T-helper 1 cell treated with Interleukin-12 subunit alpha and Interleukin-12 subunit beta and Interleukin-4 antibody, amounts not matched to agents 30 ng/mL and 1 ng/mL, for 36 hours (primary cell): ENCODE data around the gene RIPK1. TPM values are rescaled to one million over a fixed set of nuclear protein-coding genes. Genes with fewer than 3 reads are reported as not detected.
"Not testable (repeated sequence)": the region's sequence is repeated elsewhere in the genome, so short reads cannot be mapped to it uniquely, and the experiment has no call there.

Source experiments
- intact Hi-C: fragments of 100-400 bp; cut with micrococcal nuclease; formaldehyde crosslinking; loops from one replicate; pipeline ENCODE4 v1.15.1; 2024
- total RNA-seq: library from RNA; stranded (reverse); gene quantifications from 2 replicates; pipeline ENCODE4 v1.2.3, GENCODE V29; 2022

RIPK1 gene
- total RNA-seq, 1 donor from 2014 or later = 35.8 TPM

DNA sequence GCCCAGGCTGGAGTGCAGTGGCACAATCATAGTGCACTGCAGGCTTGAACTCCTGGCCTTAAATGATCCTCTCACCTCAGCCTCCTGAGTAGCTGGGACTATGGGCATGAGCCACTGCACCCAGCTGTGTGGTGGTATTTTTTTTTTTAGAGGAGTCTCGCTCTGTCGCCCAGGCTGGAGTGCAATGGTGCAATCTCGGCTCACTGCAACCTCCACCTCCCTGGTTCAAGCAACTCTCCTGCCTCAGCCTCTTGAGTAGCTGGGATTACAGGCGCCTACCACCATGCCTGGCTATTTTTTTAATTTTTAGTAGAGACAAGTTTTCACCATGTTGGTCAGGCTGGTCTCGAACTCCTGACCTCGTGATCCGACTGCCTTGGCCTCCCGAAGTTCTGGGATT lies 10.7 kb downstream of the RIPK1 start:
- intact Hi-C loops = not testable (repeated sequence)

- intact Hi-C loops = no loop called here
Observed at GRCh38 chr6:3079682-3080081, 11.4 kb downstream of the RIPK1 start.

DNA sequence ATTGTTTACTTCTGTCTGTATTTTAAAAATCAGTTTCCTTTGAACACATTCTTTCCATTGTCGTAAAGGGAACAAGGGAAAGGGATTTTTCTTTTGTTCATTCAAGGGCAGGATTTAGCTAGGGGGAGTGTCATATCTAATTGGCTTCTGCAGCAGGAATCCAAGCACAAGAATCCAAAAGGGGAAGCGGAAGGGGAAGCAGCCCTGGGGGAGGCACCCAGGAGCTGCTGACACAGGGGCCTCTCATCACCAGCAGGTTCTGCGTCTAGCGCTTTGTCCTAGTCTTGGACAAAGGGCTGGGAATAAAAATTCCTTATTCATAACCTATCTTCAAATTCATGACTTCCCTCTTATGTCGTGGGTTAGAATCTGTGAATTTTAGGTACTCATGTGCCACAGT lies 13.7 kb downstream of the RIPK1 start:
- intact Hi-C loops = no loop called here

- intact Hi-C loops = no loop called here
Observed at GRCh38 chr6:3085074-3085473, 16.8 kb downstream of the RIPK1 start.

DNA sequence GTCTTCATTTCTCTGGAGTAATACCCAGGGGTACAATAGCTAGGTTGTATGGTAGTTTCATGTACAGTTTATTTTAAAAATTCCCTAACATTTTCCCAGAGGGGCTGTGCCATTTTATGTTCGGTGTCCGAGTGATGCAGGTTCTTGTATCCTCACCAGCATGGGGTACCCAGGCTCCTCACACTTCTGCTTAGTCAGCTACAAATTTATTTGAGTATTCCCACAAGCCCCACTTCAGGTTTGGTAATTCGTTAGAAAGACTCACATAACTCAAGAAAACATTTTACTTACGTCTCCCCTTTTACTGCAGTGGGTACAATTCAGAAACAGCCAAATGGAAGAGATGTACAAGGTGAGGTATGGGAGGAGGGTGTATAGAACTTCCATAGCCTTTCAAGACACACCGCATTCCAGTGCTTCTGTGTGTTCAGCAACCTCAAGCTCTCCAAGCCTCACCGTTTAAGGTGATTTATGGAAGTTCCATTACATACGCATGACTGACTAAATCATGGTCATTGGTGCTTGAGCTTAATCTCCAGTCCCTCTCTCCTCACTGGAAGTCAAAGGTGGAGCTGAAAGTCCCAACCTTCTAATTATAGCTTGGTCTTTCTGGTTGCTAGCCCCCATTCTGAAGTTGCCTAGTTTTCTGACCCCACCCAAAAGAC lies 18.1 kb downstream of the RIPK1 start:
- intact Hi-C loops = no loop called here

- intact Hi-C loops = no loop called here
Observed at GRCh38 chr6:3088446-3088845, 20.2 kb downstream of the RIPK1 start.

DNA sequence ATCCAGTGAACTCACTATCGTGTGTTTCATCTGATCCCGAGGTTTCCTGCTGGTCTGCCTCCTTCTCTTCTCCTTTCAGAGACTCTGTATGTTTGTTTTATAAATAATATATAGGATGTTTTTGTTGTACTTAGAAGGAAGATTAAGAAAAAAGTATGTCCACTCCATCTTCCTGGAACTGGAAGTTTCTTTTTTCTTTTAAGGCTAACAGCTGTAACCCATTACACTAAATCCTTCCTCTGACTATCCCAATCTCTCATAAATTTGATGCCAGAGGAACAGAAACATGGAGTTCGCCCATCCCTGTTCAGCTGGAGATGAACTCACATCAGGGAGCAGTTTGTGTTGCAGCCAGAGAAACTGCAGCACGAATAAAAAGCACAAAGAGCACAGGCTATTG lies 20.7 kb downstream of the RIPK1 start:
- intact Hi-C loops = no loop called here

DNA sequence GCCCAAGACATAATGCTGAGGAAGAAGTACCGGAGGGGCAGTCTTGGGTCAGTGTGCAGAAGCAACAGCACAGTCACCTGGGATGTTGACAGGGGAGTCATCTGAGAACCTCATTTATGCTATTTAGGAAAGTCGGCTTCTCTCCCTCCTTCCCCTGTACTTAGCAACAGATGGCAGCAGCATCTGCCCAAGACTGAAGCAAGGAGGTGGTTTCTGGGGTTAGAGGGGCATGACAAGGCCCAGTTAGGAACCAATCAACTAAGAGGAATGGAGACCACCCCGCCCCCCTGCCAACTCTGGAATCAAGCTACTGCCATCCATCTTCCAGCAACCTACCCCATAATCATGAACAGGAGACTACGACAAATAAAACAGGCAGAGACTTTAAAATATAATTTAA lies 21.7 kb downstream of the RIPK1 start:
- intact Hi-C loops = no loop called here

DNA sequence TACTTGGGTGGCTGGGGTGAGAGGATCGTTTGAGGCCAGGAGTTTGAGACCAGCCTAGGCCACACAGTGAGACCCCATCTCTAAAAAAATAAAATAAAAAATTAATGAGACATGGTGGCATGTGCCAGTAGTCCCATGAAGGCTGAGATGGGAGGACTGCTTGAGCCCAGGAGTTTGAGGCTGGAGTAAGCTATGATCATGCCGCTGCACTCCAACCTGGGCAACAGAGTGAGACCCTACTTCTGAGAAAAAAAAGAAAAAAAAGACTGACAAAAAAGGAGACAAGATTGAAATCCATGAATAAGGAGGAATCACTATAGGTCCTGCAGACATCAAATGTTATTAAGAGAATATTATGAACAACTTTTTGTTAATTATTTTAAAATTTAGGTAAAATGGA lies 26.5 kb downstream of the RIPK1 start:
- intact Hi-C loops = no loop called here

DNA sequence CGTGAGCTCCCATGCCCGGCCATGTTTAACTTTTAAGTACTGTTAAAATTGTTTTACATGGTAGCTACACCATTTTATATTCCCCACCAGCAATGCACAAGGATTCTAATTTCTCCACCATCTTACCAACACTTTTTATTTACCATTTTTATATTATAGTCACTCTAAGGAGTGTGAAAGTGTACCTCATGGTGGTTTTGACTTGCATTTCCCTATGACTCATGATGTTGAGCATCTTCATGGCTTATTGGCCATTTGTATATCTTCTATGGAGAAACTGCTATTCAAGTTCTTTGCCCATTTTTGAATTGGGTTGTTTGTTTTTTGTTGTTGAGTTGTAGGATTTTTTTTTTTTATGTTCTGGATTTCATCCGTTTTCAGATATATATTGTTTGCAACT lies 34.6 kb downstream of the RIPK1 start:
- intact Hi-C loops = no loop called here

GRCh38 chr6:3108746-3109414 lies 40.6 kb downstream of the RIPK1 start:
- intact Hi-C loops = no loop called here

- intact Hi-C loops = no loop called here
Observed at GRCh38 chr6:3109761-3110160, 41.5 kb downstream of the RIPK1 start.

- intact Hi-C loops = no loop called here
Observed at GRCh38 chr6:3114377-3114776, 46.1 kb downstream of the RIPK1 start.

DNA sequence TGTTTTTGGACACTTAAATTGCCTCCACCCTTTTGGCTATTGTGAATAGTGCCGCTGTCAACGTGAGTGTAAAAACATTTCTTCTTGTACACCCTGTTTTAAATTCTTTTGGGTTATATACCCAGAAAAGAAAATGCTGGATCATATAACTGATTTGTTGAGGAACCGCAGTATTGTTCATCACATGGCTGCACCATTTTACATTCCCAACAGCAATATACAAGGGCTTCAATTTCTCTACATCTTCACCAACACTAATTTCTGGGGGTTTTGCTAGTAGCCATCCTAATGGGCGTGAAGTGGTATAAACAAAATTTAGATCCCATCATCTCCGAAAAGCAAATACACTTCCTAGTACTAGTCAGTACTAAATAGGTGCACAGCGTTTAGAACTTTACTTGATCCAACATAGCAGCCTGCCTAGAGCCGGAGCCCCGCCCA lies 49.6 kb downstream of the RIPK1 start:
- intact Hi-C loops = loop anchor here (1.0 to 5.0 kb wide), 18 partner anchors 8 to 1885 kb away; partner anchors contain the start of genes GMDS, NQO2, PSMG4 and SERPINB1

GRCh38 chr6:3118353-3119039 lies 50.2 kb downstream of the RIPK1 start, which contains the start of gene BPHL:
Gene BPHL, plus strand, starts transcription at chr6:3118711. Its CDS starts 30 bp downstream, at chr6:3118741.
- intact Hi-C loops = loop anchor here (1.0 to 5.0 kb wide), 18 partner anchors 8 to 1884 kb away; partner anchors contain the start of genes GMDS, NQO2, PSMG4 and SERPINB1

- intact Hi-C loops = loop anchor here (2.0 to 5.0 kb wide), 7 partner anchors 132 to 1884 kb away; partner anchors contain the start of genes SERPINB1 and SLC22A23
Observed at GRCh38 chr6:3119040-3119723, 50.9 kb downstream of the RIPK1 start.

DNA sequence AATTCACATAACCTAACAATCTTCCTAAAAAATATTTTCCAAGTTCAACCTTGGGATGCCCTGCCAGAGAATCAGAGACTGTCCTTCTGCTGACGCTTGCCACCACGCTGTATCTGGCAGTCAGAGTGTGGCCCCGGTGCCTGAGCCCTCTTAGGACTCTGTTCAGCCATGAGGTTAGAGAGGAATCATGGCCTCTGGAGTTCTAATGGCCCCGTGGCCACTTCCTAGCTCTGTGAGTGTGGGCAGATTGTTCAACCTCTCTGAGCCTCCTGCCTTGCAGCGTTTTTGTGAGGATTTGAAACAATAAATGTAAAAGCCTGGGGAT lies 52.4 kb downstream of the RIPK1 start:
- intact Hi-C loops = loop anchor here (10.0 kb wide), 1 partner anchor 724 kb away; the partner anchor contains the start of gene FAM50B

DNA sequence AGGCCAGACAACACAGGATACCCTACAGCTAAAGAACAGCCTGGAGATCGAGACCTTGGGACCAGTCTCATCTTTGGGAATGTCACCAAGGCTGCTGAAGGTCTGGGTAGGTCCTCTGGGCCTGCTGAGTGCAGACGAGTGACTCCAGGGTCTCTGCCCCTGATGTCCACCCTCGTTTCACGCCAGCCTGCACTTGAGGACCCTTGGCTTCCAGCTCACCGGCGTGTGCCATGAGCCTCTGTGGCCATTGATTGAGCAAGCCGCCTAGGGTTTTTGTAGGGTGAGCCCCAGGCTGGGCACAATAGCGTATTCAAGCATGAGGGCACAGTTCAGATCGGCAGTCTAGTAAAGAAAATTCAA lies 54.5 kb downstream of the RIPK1 start:
- intact Hi-C loops = loop anchor here (10.0 kb wide), 1 partner anchor 722 kb away; the partner anchor contains the start of gene FAM50B

GRCh38 chr6:3124667-3125066 lies 56.4 kb downstream of the RIPK1 start:
- intact Hi-C loops = loop anchor here (10.0 kb wide), 1 partner anchor 720 kb away; the partner anchor contains the start of gene FAM50B

DNA sequence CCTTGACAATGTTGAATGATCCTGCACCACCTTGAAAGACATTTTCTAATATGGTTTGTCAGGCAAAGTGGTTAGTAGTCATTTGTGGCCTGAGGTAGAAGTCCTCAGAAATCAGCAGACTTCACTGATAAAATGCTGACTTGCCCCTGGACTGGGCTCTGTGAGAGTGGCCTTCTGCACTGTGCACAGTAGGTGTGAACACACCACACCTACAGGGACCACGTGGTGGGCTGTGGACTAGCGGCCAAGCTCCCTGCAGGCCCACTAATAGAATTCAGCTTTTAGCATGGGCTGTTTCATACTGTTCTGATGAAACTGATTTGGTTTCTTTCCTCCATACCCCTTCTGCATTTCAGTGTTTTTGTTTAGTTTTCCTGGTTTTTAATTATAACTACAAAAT lies 57.5 kb downstream of the RIPK1 start:
- intact Hi-C loops = loop anchor here (1.0 to 10.0 kb wide), 5 partner anchors 8 to 719 kb away; partner anchors contain the start of genes BPHL, FAM50B, PSMG4 and TUBB2A
